NCI-H2107 treated with DMSO at 0.1 percent for 48 hours (cell line): Measurements from ENCODE around the gene FAM50B.
"Not testable (repeated sequence)": the region's sequence is repeated elsewhere in the genome, so short reads cannot be mapped to it uniquely, and the experiment has no call there.

Experiments
- DNase-seq: peaks from one replicate; lab custom pipeline; 2025; ENCODE audit not compliant: unreplicated experiment; lab: John Stamatoyannopoulos, UW

FAM50B gene

DNA sequence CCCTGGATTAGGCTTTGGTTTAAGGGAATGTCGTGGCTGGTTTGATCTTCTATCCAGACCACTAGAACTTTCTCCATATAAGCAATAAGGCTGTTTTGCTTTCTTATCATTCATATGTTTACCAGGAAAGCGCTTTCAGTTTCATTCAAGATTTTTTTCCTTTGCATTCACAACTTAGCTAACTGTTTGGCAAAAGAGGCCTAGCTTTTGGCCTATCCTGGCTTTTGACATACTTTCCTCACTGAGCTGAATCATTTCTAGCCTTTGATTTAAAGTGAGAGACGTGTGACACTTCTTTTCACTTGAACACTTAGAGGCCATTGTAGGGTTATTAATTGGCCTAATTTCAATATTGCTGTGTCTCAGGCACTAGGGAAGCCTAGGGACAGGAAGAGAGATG lies 1.7 kb upstream of the FAM50B start:
- no peak for DNase-seq

DNA sequence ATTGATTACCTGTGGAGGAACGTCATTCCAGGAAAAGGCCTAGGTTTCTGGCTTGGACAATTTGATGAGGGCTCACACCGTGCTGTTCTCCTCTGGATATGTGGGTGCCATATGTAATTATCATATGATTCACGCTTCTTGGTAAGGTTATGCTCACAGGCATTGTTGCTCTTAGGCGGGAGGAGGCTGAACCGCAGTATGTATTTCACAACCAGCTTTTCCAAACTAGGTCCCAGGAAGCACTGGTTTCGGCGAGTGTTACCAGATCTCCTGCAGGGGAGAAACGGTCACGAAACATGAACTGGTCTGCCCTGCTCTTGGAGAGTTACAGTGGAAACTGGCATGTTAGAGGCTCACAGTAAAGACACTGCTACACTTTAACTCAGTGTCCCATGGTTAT lies 793 bp upstream of the FAM50B start:
- DNase-seq: no peak

DNA sequence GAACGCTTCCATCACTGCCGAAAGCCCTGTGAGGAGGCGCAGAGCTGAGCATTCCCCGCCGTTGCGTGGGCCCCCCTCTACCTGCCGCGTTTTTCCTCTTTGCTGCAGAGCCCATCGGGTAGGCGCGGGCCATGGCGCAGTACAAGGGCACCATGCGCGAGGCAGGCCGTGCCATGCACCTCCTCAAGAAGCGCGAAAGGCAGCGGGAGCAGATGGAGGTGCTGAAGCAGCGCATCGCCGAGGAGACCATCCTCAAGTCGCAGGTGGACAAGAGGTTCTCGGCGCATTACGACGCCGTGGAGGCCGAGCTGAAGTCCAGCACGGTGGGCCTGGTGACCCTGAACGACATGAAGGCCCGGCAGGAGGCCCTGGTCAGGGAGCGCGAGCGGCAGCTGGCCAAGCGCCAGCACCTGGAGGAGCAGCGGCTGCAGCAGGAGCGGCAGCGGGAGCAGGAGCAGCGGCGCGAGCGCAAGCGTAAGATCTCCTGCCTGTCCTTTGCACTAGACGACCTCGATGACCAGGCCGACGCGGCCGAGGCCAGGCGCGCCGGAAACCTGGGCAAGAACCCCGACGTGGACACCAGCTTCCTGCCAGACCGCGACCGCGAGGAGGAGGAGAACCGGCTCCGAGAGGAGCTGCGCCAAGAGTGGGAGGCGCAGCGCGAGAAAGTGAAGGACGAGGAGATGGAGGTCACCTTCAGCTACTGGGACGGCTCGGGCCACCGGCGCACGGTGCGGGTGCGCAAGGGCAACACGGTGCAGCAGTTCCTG lies 693 bp downstream of the FAM50B start:
- no peak for DNase-seq

DNA sequence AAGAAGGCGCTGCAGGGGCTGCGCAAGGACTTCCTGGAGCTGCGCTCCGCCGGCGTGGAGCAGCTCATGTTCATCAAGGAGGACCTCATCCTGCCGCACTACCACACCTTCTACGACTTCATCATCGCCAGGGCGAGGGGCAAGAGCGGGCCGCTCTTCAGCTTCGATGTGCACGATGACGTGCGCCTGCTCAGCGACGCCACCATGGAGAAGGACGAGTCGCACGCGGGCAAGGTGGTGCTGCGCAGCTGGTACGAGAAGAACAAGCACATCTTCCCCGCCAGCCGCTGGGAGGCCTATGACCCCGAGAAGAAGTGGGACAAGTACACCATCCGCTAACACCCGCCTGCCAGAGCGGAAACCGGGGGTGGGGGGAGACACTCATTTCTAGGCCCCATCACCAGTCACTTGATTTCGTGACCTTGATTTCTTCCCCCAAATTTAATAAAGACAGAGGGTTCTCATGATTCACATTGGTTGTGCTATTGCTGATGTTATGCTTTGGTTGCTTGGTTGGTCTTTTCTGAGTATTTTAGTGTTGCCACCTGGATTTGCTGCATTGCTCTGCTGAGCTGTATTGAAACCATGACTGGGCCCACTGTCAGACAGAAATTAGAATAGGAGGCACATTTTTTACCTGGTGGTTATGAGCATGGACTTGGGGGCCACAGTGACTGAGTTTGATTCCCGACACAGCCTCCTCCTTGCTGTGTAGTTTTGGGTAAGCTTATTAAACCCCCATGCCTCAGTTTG lies 1.5 kb downstream of the FAM50B start:
- DNase-seq: no peak

- DNase-seq: no peak
Observed at GRCh38 chr6:3851839-3852238, 2.7 kb downstream of the FAM50B start.

- DNase-seq: no peak
Observed at GRCh38 chr6:3852391-3852790, 3.2 kb downstream of the FAM50B start.

GRCh38 chr6:3855866-3856265 lies 6.7 kb downstream of the FAM50B start:
- no peak for DNase-seq

DNA sequence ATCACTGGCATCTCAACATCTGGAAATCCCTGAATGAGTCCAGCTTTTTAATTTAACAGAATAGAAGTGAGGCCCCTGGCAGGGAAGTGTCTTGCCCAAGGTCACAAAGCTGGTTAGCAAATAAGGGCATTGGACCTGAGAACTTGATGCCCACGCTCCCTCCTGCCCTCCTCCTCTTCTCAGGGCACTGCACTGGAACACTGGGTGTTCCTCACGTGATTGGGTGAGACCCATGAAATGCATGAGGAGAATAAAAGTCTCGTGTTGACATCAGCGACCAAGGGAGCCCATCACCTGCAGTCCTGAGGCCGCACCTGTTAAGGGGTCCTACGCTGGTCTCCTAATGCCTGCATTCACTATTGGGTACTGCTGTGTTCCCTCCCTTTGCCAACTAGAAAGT lies 7.4 kb downstream of the FAM50B start:
- no peak for DNase-seq

GRCh38 chr6:3857468-3858456 lies 8.6 kb downstream of the FAM50B start:
- no peak for DNase-seq

GRCh38 chr6:3859878-3860552 lies 10.8 kb downstream of the FAM50B start:
- DNase-seq: no peak

GRCh38 chr6:3861424-3861823 lies 12.3 kb downstream of the FAM50B start:
- no peak for DNase-seq

DNA sequence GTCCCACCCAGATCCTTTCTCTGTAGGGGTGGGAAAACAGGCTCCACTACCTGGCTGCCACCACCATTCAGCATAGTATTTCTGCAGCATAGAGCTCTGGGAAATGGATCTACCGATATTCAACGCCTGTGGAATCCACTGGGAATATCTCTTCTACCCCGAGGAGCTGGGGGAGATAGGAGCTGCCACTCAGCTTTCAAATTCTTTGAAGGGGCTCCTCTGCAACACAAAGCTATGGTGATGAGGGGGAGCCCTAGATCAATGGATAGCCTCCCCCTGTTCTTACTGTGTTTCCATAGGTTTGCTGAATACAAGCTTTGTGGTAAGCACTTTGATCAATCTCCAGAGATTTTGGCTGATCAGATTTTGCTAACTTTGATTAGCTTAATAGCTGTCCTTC lies 12.9 kb downstream of the FAM50B start:
- no peak for DNase-seq

DNA sequence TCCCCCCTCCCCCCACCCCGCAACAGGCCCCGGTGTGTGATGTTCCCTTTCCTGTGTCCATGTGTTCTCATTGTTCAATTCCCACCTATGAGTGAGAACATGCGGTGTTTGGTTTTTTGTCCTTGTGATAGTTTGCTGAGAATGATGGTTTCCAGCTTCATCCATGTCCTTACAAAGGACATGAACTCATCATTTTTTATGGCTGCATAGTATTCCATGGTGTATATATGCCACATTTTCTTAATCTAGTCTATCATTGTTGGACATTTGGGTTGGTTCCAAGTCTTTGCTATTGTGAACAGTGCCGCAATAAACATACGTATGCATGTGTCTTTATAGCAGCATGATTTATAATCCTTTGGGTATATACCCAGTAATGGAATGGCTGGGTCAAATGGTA lies 14.1 kb downstream of the FAM50B start:
- DNase-seq: not testable (repeated sequence)

- no peak for DNase-seq
Observed at GRCh38 chr6:3865463-3865862, 16.3 kb downstream of the FAM50B start.

DNA sequence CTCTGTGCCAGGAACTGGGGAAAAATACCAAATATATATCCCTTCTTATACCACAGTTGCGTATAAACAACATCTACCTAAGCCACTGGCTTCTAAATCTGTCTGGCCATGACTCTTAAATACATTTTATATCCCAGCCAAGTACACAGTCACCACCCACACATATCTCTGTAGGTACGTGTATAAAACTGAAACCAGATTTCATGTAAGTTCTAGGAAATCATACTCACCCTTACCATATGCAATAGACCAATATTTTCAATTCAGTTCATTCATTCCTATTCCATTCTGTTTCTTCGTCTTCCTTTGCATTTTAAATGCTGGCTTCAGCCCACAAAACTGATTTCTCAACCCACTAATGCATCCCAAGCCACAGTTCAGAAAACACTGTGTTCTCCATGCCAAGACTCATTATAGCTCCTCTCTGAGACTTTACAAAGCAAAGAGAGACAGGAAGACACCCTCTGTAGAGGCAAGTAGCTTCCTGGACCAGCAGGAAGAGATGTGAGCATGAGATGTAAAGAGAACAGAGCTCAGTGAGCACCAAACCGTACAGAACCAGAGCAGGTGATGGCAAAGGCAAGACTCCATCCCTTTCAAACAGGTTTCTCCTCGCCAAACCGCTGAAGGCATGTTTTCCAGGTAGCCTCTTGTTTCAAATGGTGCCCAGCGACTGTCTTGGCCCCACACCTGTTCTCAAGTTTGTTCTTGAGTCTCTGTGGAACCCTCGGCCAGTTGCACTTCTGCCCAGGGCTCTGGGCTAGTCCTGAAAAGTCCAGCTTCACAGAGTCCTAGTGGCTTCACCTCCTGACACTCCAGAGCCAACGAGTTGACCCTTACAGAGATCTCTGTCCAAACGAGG lies 18.7 kb downstream of the FAM50B start:
- DNase-seq: no peak

DNA sequence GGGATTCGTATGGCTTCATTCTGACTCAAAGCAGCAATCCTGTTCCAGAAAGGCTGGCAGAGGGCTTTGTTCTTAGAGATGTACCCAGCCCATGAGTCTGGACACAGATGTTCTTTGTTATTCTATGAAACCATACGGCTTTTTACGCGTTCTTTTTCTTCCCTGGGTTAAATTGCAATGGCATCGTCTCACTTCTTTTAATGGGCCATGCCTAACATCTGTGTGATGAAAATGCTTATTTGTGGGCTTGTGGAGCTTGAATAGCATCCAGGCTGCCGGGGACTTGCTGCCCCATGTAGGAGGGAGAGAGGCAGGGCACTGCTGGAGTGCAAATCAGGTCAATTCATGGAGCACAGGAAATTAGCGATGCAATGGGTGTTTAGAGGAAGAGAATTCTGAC lies 19.4 kb downstream of the FAM50B start:
- no peak for DNase-seq

DNA sequence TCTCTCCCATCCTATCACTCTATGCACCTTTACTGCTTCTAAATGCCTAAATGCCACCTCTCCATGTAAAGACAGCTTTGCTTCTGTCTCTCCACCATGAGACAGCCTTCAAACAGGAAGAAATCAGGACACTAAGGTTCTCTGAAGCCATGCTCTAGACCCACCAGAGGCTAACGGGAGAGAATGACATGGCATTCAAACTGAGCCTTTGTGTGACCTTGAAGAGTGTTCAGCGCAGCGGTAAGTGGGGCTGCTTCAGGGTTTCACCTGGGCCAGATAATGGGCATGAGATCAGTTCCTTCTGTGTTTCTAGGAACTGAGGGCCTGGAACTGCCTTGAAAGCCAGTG lies 20.1 kb downstream of the FAM50B start:
- no peak for DNase-seq

- no peak for DNase-seq
Observed at GRCh38 chr6:3869632-3870527, 20.7 kb downstream of the FAM50B start.

DNA sequence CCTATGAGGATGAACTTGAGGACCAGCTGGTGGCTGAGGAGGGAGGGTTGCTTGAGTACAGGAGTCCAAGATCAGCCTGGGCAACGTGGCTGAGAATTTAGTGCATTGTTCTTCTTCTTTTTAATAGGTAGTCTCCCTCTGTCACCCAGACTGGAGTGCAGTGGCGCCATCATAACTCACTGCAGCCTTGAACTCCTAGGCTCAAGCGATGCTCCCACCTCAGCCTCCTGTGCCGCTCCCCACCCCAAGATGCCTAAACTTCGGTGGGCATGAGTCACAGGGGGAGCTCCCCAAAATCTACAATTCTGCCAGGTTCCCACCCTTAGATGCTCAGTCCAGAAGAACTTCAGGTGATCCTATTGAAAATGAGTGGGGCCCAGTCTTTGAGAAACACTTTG lies 21.4 kb downstream of the FAM50B start:
- DNase-seq: no peak
